Fibroblast of skin of left biceps (primary cell): ENCODE measurements around the gene XRN2.

Source experiments
- DNase-seq, 2 experiments: peaks; one replicate each; pipeline ENCODE4 v3.0.0-alpha.2; 2013; ENCODE audit warnings: low read depth in 2 of 2

XRN2 gene

GRCh38 chr20:21301940-21302663 is 1.0 kb upstream of the XRN2 start:
- DNase-seq: no peak

DNA sequence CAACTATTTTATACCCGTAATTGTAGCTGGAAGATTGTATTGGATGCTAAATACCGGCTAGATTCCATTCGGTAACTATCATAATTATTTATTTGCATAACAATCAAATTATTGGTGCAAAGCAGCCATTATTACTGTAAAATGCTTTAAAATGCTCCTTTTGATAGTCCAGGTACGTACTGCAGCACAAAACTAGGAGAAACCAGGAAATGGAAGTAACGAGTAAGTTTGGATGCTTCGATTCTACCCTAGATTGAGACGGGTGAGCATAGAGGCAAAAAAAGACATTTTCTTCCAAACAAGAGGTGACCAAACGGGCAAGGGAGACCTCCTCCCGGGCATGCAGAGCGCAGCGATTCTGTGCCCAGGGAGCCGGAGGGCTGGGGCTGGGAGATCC is 469 bp upstream of the XRN2 start:
- DNase-seq: no peak

DNA sequence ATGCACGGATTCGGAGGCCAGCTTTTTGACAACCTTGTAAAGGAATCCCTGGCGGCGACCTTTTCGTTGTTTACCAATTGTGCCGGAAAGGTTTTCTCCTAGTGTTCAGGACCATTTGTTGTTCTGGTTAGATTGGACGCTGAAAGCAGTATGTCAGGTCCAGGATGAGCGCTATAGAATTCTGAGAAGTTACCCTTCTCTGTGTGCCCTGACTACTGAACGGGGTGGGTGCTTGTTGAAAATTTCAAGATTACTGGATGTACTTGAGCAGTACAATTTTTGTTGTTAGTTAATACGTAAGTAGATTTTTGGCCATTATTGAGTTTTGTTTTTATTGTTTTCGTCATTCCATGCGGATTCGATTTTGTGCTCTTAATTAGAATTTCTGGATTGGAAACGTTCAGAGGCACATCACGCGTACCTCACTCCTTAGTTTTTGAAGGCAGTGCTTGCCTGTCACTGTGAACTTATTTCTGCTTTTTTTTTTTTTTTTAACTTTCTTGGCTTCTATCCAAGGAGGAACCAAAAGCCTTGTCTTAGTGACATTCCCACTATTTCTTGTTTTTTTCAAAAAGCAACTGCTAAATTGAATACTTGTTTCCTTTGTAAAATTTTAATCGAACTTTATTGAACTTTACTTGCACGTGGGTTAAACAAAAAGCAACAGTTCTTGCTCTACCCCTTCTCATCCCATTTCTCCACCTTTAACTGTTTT is 898 bp downstream of the XRN2 start:
- no peak for DNase-seq

- DNase-seq: no peak
These were observed 5.2 kb downstream of the XRN2 start for GRCh38 chr20:21308340-21308739.

- no peak for DNase-seq
These were observed 6.7 kb downstream of the XRN2 start for GRCh38 chr20:21309678-21310467.

DNA sequence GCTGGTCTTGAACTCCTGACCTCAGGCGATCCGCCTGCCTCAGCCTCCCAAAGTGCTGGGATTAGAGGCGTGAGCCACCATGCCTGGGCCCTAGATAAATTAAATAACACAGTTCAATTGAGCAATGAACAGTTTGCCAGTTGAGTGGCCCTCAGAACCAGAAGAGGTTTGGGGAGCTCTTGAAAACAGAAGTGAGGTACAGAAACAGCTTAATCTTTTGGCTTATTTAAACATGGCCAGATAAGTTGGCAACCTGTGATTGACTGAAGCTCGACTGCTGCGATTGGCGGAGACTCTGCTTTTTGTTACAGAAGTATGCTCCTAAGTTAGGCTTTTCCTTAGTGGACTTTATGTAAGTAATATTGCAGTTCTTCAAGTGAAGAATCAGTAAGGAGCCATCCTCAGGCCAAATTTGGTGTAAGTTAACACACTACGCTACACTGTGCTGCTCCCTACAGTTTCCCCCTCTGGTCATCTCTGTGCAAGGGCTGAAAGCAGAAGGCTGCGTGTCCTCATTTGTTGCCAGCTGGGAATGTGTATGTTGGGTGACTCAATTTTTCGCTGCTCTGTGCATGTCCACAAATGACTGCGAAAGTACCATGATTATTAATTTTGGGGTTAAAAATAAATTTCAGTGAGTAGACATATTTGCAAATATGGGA is 9.8 kb downstream of the XRN2 start:
- no peak for DNase-seq

DNA sequence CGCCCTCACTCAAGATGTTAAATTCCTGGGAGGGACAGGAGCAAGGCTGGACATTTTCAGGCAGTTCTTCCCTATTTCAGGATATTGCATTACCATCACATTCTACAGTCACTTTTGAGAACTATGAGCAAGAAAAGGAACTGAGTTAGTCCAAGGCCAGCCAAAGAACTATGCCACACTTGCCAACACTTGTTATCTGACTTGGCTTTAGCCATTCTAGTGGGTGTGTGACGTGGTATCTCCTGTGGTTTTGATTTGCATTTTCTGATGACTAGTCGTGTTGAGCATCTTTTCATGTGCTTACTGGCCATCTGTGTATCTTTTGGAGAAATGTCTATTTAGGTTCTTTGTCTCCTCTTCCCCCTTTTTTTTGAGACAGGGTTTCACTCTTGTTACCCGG is 12.0 kb downstream of the XRN2 start:
- no peak for DNase-seq

DNA sequence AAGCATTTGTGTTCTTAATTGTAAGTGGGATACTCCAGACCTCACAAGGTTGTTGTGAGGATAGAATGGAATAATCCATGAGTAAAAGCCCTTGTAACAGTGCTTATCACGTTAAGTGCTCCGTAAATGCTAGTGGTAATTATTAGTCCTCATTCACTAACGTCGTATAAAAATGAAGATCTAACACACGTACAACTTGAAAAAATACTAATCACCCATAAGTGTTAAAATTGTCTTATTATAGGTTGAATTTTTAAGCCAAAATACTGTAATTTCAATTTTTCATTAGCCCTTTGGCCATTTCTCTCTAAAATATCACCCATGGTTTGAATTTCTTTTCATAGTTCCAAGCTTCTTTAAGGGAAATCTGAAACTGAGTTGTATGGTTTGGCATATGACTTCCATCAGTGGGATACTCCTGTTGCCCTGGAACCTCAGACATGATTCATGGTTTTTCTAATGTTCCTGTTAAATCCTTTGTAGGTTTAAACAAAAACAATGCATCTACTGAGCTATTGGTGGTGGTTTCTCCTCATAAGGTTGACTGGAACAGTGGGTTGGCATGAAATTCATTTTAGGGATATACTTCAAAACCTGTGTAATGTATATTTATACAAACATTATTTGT is 19.1 kb downstream of the XRN2 start:
- DNase-seq: no peak

- DNase-seq: no peak
These were observed 19.8 kb downstream of the XRN2 start for GRCh38 chr20:21322921-21323331.

- no peak for DNase-seq
These were observed 20.5 kb downstream of the XRN2 start for GRCh38 chr20:21323640-21324039.

DNA sequence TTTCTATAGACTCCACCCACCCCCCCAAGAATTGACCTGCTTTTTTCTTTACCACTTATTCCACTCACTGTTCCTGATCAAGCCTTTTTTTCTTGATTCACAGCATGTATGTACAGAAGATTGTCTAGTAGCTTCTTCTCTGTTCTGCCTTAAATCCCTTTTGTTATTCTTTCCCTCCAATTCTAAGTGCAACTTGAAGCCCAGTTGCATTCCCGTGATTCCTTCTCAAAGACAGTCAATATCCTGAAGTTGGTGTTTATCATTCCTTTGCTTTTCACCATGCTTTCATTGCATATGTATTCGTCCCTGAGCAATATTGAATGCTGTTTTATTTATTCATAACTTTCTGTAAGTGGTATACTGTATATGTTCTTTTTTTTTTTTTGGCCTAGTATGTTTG is 21.0 kb downstream of the XRN2 start:
- DNase-seq: no peak

- DNase-seq: no peak
These were observed 22.2 kb downstream of the XRN2 start for GRCh38 chr20:21325296-21325695.

DNA sequence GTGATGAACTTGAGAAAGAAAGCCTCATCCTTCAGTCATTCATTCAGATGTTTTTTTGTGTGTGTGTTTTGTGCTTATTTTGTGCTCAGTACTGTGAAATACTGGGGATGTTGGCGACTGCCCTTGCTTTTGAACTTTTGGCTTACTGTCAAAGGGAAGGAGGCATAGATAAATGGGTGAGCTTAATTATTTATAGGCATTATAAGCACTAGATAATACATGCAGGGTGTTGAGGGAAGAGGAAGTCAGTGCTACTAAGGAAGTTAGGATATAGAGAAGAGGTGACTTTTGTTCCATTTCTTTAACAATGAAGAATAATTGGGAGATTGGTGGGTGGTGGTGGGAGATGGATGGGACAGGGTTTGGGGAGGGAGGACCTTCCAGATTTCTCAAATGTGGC is 23.6 kb downstream of the XRN2 start:
- no peak for DNase-seq

- no peak for DNase-seq
These were observed 33.5 kb downstream of the XRN2 start for GRCh38 chr20:21336455-21337151.

- no peak for DNase-seq
These were observed 35.2 kb downstream of the XRN2 start for GRCh38 chr20:21338291-21338690.

- DNase-seq: no peak
These were observed 36.4 kb downstream of the XRN2 start for GRCh38 chr20:21339499-21339898.

- DNase-seq: no peak
These were observed 38.0 kb downstream of the XRN2 start for GRCh38 chr20:21340991-21341697.

- no peak for DNase-seq
These were observed 39.7 kb downstream of the XRN2 start for GRCh38 chr20:21342656-21343345.

- no peak for DNase-seq
These were observed 41.2 kb downstream of the XRN2 start for GRCh38 chr20:21344206-21344900.
